ENCODE data around the gene LRG1. TPM values are rescaled to one million over a fixed set of nuclear protein-coding genes. Genes with fewer than 3 reads are reported as not detected.

Gene LRG1
- total RNA-seq (2014; rRNA removed; shearing (Covaris generic)), result 0.45 and 0.54 TPM in 2 replicates
- 0.21 and 0.43 TPM in 2 replicates for polyA plus RNA-seq (2016; fragmentation: Nextera tagmentation; extraction: Ambion mirVana)
- long read RNA-seq, partial matches to known transcripts, result 0 of 1 reads
- long read RNA-seq, other reads (novel, unspliced or antisense), result 1 of 1 reads

GRCh38 chr19:4539693-4540581, at the start of gene LRG1:
Gene LRG1 (minus strand): TSS chr19:4540036. CDS start chr19:4540013, 23 bp downstream.
- Mint-ChIP-seq H3K9me3 (peaks cover 6% of the 10 kb centered on the region; the same call in 1 of the 3 replicates), H3K27ac (no peak within 1 kb of the TSS; the same call in 1 of the 2 replicates), H3K4me3 (peak within 1 kb of the TSS; percentile 21; the same call in 2 of the 3 replicates), H3K4me1 (peaks cover 10% of the 10 kb centered on the region), H3K36me3 (ENCODE audit: low read depth) (no peaks in the 10 kb centered on the region), H3K27me3 (ENCODE audit: insufficient read depth, low read depth, poor library complexity) (peaks cover 7% of the 10 kb centered on the region)
- Histone ChIP-seq H3F3A (replicated peaks; ENCODE audit: low read depth) (no peaks in the 10 kb centered on the region), H3K4me3 (no peak within 1 kb of the TSS), H3K27me3 (ENCODE audit: insufficient read depth) (0 out of 2 replicates have a peak, but pooled peaks cover 3% of the 10 kb centered on the region), H3K79me2 (replicated peaks; ENCODE audit: insufficient read depth) (no peaks in the 10 kb centered on the region), H3K9me2 (ENCODE audit: insufficient read depth) (no peaks in the 10 kb centered on the region), H3K4me1 (ENCODE audit: insufficient read depth) (no peaks in the 10 kb centered on the region; the same call in 1 of the 2 replicates), H4K20me1 (replicated peaks; ENCODE audit: insufficient read depth) (no peaks in the 10 kb centered on the region), H3K36me3 (ENCODE audit: insufficient read depth) (no peaks in the 10 kb centered on the region), H3K27ac (ENCODE audit: low read depth) (no peak within 1 kb of the TSS), H3K4me2 (0 out of 2 replicates have a peak within 1 kb of the TSS, but pooled peaks have one; percentile 38), H2AFZ (no peak within 1 kb of the TSS)
- DNase-seq (ENCODE audit: low spot score) (peak; percentile 54), ATAC-seq (peak; percentile 23)
- no peak for TF ChIP-seq NANOG (IDR thresholded peaks at IDR 0.05; ENCODE audit: borderline replicate concordance)
- TF ChIP-seq STAT1 (IDR thresholded peaks at IDR 0.05; ENCODE audit: unreplicated experiment), result no peak
- TF ChIP-seq, protein P1, sequence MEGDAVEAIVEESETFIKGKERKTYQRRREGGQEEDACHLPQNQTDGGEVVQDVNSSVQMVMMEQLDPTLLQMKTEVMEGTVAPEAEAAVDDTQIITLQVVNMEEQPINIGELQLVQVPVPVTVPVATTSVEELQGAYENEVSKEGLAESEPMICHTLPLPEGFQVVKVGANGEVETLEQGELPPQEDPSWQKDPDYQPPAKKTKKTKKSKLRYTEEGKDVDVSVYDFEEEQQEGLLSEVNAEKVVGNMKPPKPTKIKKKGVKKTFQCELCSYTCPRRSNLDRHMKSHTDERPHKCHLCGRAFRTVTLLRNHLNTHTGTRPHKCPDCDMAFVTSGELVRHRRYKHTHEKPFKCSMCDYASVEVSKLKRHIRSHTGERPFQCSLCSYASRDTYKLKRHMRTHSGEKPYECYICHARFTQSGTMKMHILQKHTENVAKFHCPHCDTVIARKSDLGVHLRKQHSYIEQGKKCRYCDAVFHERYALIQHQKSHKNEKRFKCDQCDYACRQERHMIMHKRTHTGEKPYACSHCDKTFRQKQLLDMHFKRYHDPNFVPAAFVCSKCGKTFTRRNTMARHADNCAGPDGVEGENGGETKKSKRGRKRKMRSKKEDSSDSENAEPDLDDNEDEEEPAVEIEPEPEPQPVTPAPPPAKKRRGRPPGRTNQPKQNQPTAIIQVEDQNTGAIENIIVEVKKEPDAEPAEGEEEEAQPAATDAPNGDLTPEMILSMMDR (conservative IDR thresholded peaks at IDR 0.05; ENCODE audit: low read depth in 2 of 2), result no peak
- no peak for TF ChIP-seq EZH2phosphoT487 (IDR thresholded peaks at IDR 0.05; ENCODE audit: unreplicated experiment)
- TF ChIP-seq ZNF331 (CRISPR knock-in tag; IDR thresholded peaks at IDR 0.05; ENCODE audit: low read depth), result no peak
- TF ChIP-seq, protein P2, sequence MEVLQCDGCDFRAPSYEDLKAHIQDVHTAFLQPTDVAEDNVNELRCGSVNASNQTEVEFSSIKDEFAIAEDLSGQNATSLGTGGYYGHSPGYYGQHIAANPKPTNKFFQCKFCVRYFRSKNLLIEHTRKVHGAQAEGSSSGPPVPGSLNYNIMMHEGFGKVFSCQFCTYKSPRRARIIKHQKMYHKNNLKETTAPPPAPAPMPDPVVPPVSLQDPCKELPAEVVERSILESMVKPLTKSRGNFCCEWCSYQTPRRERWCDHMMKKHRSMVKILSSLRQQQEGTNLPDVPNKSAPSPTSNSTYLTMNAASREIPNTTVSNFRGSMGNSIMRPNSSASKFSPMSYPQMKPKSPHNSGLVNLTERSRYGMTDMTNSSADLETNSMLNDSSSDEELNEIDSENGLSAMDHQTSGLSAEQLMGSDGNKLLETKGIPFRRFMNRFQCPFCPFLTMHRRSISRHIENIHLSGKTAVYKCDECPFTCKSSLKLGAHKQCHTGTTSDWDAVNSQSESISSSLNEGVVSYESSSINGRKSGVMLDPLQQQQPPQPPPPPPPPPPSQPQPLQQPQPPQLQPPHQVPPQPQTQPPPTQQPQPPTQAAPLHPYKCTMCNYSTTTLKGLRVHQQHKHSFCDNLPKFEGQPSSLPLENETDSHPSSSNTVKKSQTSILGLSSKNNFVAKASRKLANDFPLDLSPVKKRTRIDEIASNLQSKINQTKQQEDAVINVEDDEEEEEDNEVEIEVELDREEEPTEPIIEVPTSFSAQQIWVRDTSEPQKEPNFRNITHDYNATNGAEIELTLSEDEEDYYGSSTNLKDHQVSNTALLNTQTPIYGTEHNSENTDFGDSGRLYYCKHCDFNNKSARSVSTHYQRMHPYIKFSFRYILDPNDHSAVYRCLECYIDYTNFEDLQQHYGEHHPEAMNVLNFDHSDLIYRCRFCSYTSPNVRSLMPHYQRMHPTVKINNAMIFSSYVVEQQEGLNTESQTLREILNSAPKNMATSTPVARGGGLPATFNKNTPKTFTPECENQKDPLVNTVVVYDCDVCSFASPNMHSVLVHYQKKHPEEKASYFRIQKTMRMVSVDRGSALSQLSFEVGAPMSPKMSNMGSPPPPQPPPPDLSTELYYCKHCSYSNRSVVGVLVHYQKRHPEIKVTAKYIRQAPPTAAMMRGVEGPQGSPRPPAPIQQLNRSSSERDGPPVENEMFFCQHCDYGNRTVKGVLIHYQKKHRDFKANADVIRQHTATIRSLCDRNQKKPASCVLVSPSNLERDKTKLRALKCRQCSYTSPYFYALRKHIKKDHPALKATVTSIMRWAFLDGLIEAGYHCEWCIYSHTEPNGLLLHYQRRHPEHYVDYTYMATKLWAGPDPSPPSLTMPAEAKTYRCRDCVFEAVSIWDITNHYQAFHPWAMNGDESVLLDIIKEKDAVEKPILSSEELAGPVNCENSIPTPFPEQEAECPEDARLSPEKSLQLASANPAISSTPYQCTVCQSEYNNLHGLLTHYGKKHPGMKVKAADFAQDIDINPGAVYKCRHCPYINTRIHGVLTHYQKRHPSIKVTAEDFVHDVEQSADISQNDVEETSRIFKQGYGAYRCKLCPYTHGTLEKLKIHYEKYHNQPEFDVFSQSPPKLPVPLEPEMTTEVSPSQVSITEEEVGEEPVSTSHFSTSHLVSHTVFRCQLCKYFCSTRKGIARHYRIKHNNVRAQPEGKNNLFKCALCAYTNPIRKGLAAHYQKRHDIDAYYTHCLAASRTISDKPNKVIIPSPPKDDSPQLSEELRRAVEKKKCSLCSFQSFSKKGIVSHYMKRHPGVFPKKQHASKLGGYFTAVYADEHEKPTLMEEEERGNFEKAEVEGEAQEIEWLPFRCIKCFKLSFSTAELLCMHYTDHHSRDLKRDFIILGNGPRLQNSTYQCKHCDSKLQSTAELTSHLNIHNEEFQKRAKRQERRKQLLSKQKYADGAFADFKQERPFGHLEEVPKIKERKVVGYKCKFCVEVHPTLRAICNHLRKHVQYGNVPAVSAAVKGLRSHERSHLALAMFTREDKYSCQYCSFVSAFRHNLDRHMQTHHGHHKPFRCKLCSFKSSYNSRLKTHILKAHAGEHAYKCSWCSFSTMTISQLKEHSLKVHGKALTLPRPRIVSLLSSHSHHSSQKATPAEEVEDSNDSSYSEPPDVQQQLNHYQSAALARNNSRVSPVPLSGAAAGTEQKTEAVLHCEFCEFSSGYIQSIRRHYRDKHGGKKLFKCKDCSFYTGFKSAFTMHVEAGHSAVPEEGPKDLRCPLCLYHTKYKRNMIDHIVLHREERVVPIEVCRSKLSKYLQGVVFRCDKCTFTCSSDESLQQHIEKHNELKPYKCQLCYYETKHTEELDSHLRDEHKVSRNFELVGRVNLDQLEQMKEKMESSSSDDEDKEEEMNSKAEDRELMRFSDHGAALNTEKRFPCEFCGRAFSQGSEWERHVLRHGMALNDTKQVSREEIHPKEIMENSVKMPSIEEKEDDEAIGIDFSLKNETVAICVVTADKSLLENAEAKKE (CRISPR knock-in tag; IDR thresholded peaks at IDR 0.05), result no peak
- TF ChIP-seq, protein P3, sequence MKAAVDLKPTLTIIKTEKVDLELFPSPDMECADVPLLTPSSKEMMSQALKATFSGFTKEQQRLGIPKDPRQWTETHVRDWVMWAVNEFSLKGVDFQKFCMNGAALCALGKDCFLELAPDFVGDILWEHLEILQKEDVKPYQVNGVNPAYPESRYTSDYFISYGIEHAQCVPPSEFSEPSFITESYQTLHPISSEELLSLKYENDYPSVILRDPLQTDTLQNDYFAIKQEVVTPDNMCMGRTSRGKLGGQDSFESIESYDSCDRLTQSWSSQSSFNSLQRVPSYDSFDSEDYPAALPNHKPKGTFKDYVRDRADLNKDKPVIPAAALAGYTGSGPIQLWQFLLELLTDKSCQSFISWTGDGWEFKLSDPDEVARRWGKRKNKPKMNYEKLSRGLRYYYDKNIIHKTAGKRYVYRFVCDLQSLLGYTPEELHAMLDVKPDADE (IDR thresholded peaks at IDR 0.05), result no peak

Data from GM23338 (cell line).